ENCODE measurements around the gene IRS2.

DNA sequence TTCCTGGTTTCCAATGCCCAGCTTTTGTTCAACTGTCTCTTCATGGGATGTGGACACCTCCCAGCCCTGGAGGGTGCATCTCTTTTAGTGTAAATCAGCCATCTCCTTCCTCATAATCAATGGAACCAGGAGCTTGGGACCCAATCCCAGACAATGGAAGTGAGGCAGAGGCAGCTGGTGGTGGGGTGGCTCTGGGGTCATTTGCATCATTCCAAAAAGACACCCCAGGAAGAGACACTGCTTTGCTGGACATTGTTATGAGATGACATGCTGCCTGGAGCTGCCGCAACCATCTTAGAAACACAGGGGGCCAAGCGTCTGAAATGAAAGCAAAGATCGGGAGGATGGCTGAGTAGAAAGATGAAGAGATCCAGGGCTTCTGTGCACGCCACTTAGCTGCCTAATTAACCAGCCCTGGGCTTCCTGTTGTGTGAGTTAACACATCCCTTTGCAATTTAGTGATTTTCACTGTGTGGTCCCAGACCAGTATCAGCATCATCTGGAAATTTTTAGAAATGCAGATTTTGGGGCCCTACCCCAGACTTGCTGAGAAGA, 36.1 kb downstream of the IRS2 start:
- TF ChIP-seq POLR2A (IDR thresholded peaks at IDR 0.05): no peak
- TF ChIP-seq CTCF (IDR thresholded peaks at IDR 0.05): no peak
